K562 (cell line): ENCODE data around the gene NIM1K. TPM values are rescaled to one million over a fixed set of nuclear protein-coding genes. Genes with fewer than 3 reads are reported as not detected.

Experiments used
- ATAC-seq: fragments of 200-7000 bp; cut with Tn5 transposase; 3 replicates; pipeline ENCODE4 v1.9.1; 2020; ENCODE audit warnings: moderate library complexity
- BruUV-seq: library from RNA; stranded (reverse); fragments of 400-500 nt; replicated peaks from 2 replicates; lab custom pipeline; 2021; lab: Mats Ljungman, UMichigan
- CTCF ChIA-PET: fragments of 300-600 bp; formaldehyde crosslinking; extraction: SDS; loops from one replicate; lab custom pipeline; 2021; ENCODE audit warnings: low intra/inter-chr PET ratio; lab: Yijun Ruan, JAX
- POLR2A ChIA-PET: fragments of 300-600, 350-650 bp; sonication (Branson Sonifier 250); formaldehyde crosslinking; extraction: SDS; loops from one replicate; lab custom pipeline; 2021; ENCODE audit warnings: antibody characterized with exemption, inconsistent platforms; lab: Yijun Ruan, JAX
- DNase-seq, 4 experiments: peaks; one replicate each; pipeline versions ENCODE4 v3.0.0 to v3.0.0-alpha.2; 2011 to 2018; ENCODE audit warnings: low spot score in 3 of 4, mixed read lengths in 3 of 4; ENCODE audit errors: extremely low read depth in 1 of 4
- FAIRE-seq: peaks from 2 replicates; lab custom pipeline; 2011; peaks lifted over from hg19 to GRCh38; lab: Jason Lieb, UNC
- H2AFZ ChIP-seq: 2 replicates; pipeline ENCODE4 v1.6.0; 2011; ENCODE audit warnings: low read depth, low read length, control low read depth, inconsistent platforms
- H3K27ac ChIP-seq: fragments of 200-600 bp; 3 replicates; pipeline ENCODE4 v1.8.0; 2011; ENCODE audit warnings: low read depth, mild to moderate bottlenecking, control low read depth, inconsistent platforms, low read length, moderate library complexity, mixed read lengths; ENCODE audit errors: extremely low read depth
- H3K27me3 ChIP-seq, 2 experiments: fragments of 300-600 bp in 1 of 2; 2 replicates in 1 of 2; 3 replicates in 1 of 2; pipeline versions ENCODE4 v1.6.0 to v1.8.0; 2011; ENCODE audit warnings: inconsistent platforms in 2 of 2, low read length in 2 of 2, mild to moderate bottlenecking in 1 of 2, mixed read lengths in 1 of 2, moderate library complexity in 1 of 2; ENCODE audit not compliant: control insufficient read depth in 2 of 2, insufficient read depth in 2 of 2
- H3K36me3 ChIP-seq: fragments of 300-600 bp; 3 replicates; pipeline ENCODE4 v1.8.0; 2011; ENCODE audit warnings: mild to moderate bottlenecking, low read length, inconsistent platforms; ENCODE audit not compliant: control insufficient read depth, insufficient read depth
- H3K4me1 ChIP-seq, 2 experiments: fragments of 200-600 bp in 1 of 2; replicated peaks in 1 of 2; 2 replicates in 1 of 2; 3 replicates in 1 of 2; pipeline versions ENCODE4 v1.5.1 to v1.8.0; 2011; ENCODE audit warnings: inconsistent platforms in 2 of 2, low read length in 2 of 2, mild to moderate bottlenecking in 1 of 2, mixed read lengths in 1 of 2, moderate library complexity in 1 of 2; ENCODE audit not compliant: control insufficient read depth in 2 of 2, insufficient read depth in 2 of 2
- H3K4me2 ChIP-seq: 2 replicates; pipeline ENCODE4 v1.6.1; 2011; ENCODE audit warnings: low read length, control low read depth, inconsistent platforms, mixed read lengths; ENCODE audit not compliant: insufficient read depth
- H3K4me3 ChIP-seq: fragments of 200-600 bp; sonication (generic), shearing (Covaris generic); 2 replicates; pipeline ENCODE4 v1.5.1; 2016; ENCODE audit warnings: control low read depth, inconsistent platforms
- H3K79me2 ChIP-seq: fragments of 200-600 bp; 3 replicates; pipeline ENCODE4 v1.8.0; 2011; ENCODE audit warnings: low read length, inconsistent platforms; ENCODE audit not compliant: control insufficient read depth, insufficient read depth
- H3K9ac ChIP-seq, 2 experiments: 2 replicates each; pipeline versions ENCODE4 v1.6.0 to v1.6.1; 2011; ENCODE audit warnings: low read depth in 2 of 2, low read length in 2 of 2, control low read depth in 1 of 2, inconsistent platforms in 1 of 2, mild to moderate bottlenecking in 1 of 2, mixed read lengths in 1 of 2; ENCODE audit not compliant: insufficient read depth in 1 of 2
- H3K9me1 ChIP-seq: one replicate; pipeline ENCODE4 v1.6.0; 2011; ENCODE audit warnings: inconsistent platforms, mild to moderate bottlenecking, low read length, moderate library complexity; ENCODE audit not compliant: control insufficient read depth, insufficient read depth
- H3K9me3 ChIP-seq: replicated peaks from 2 replicates; pipeline ENCODE4 v1.5.1; 2011; ENCODE audit warnings: low read depth, low read length, inconsistent platforms; ENCODE audit not compliant: control insufficient read depth, insufficient read depth
- H4K20me1 ChIP-seq: replicated peaks from 2 replicates; pipeline ENCODE4 v1.6.1; 2011; ENCODE audit warnings: low read length, inconsistent platforms, mixed read lengths; ENCODE audit not compliant: control insufficient read depth, insufficient read depth
- ESRRB ChIP-seq: fragments of 250-450 bp; sonication (Bioruptor Pico); IDR thresholded peaks from 2 replicates; pipeline ENCODE4 v1.5.0; 2020; ENCODE audit warnings: mild to moderate bottlenecking, moderate library complexity, borderline replicate concordance
- HNRNPK ChIP-seq: fragments of 200-400 bp; formaldehyde crosslinking; IDR thresholded peaks from one replicate; pipeline ENCODE4 v1.6.1; 2018; ENCODE audit warnings: mild to moderate bottlenecking, low read depth, low read length; ENCODE audit not compliant: poor library complexity, severe bottlenecking
- L3MBTL2 ChIP-seq: fragments of 450-650 bp; IDR thresholded peaks from 2 replicates; pipeline ENCODE4 v1.6.1; 2016; ENCODE audit warnings: mild to moderate bottlenecking, moderate library complexity
- NR4A1 ChIP-seq, 2 experiments: fragments of 250-450 bp in 1 of 2; fragments of 450-650 bp in 1 of 2; sonication (Bioruptor Pico) in 1 of 2; IDR thresholded peaks; 2 replicates each; pipeline versions ENCODE4 v1.4.0 to v1.6.1; 2016 to 2020; ENCODE audit warnings: mild to moderate bottlenecking in 2 of 2, missing compliant biosample characterization in 1 of 2, missing genetic modification characterization in 1 of 2, moderate library complexity in 1 of 2
- PRMT5 ChIP-seq: sonication (generic); formaldehyde crosslinking; IDR thresholded peaks from 2 replicates; pipeline ENCODE4 v1.5.0; 2020; ENCODE audit warnings: missing genetic modification reagents
- SAFB ChIP-seq: fragments of 200-400 bp; formaldehyde crosslinking; IDR thresholded peaks from 2 replicates; pipeline ENCODE4 v1.6.1; 2017; ENCODE audit warnings: low read depth, low read length, borderline replicate concordance
- SMARCE1 ChIP-seq: fragments of 450-650 bp; IDR thresholded peaks from 2 replicates; pipeline ENCODE4 v1.7.1; 2016; ENCODE audit warnings: mild to moderate bottlenecking
- TAF1 ChIP-seq: IDR thresholded peaks from 2 replicates; pipeline ENCODE4 v1.6.1; 2011; ENCODE audit warnings: mild to moderate bottlenecking, low read length, moderate library complexity; ENCODE audit not compliant: insufficient read depth, control insufficient read depth, severe bottlenecking; ENCODE audit errors: extremely low read depth
- ZC3H4 ChIP-seq: sonication (generic); formaldehyde crosslinking; IDR thresholded peaks from 2 replicates; pipeline ENCODE4 v1.9.0; 2021; ENCODE audit warnings: missing genetic modification reagents, borderline replicate concordance
- ZNF24 ChIP-seq: fragments of 450-650 bp; IDR thresholded peaks from 2 replicates; pipeline ENCODE4 v1.6.1; 2016
- WGBS: fragments of 100-300 bp; shearing (Covaris generic); methylation state at CpG from one replicate; pipeline ENCODE4 v1.1.6; 2016; ENCODE audit warnings: low coverage, mixed read lengths; ENCODE audit not compliant: insufficient coverage; ENCODE audit errors: missing lambda C conversion rate; 5-methylcytosine and 5-hydroxymethylcytosine counted together
- in situ Hi-C: fragments of 300-500 bp; cut with MboI; formaldehyde crosslinking; loops from 4 replicates; pipeline ENCODE4 v1.15.0; 2018; ENCODE audit warnings: inconsistent platforms, mixed read lengths
- intact Hi-C: fragments of 100-400 bp; cut with micrococcal nuclease; formaldehyde crosslinking; loops from 2 replicates; pipeline ENCODE4 v1.14.2; 2022
- polyA plus RNA-seq, 8 experiments: library from polyadenylated mRNA; depleted of rRNA in 4 of 8; stranded (reverse) in 5 of 8; unstranded in 3 of 8; fragments of >200 nt; fragmentation: Nextera tagmentation in 2 of 8; fragmentation: Illumina TruSeq in 1 of 8; extraction: Ambion mirVana in 2 of 8; extraction: Trizol in 1 of 8; gene quantifications; 2 replicates each; pipeline versions ENCODE4 v1.2.1 to v1.2.3, GENCODE V29; 2011 to 2014; ENCODE audit warnings: inconsistent platforms in 1 of 8, missing spikeins in 1 of 8
- total RNA-seq, 7 experiments: library from RNA; depleted of rRNA in 6 of 7; stranded (reverse); fragments of >200 nt in 6 of 7; fragmentation: Illumina TruSeq in 2 of 7; extraction: Trizol in 2 of 7; gene quantifications; 2 replicates each; pipeline versions ENCODE4 v1.2.1 to v1.2.3, GENCODE V29; 2011 to 2021; ENCODE audit warnings: low replicate concordance in 1 of 7
- TF ChIP-seq, protein P1 (sequence below), 2 experiments: fragments of 250-450 bp in 1 of 2; fragments of 450-650 bp in 1 of 2; sonication (Bioruptor Pico) in 1 of 2; IDR thresholded peaks; 2 replicates each; pipeline versions ENCODE4 v1.6.1 to v1.8.0; 2016 to 2021; ENCODE audit warnings: mild to moderate bottlenecking in 2 of 2, moderate library complexity in 2 of 2, missing compliant biosample characterization in 1 of 2, missing genetic modification characterization in 1 of 2
- TF ChIP-seq, protein P2 (sequence below): sonication (generic); formaldehyde crosslinking; IDR thresholded peaks from 2 replicates; pipeline ENCODE4 v1.8.0; 2022; ENCODE audit warnings: mild to moderate bottlenecking, missing genetic modification reagents
- TF ChIP-seq, protein P3 (sequence below), 2 experiments: IDR thresholded peaks in 1 of 2; conservative IDR thresholded peaks in 1 of 2; 2 replicates each; pipeline ENCODE4 v1.6.1; 2016; ENCODE audit warnings: low read depth in 2 of 2, mild to moderate bottlenecking in 1 of 2, missing compliant biosample characterization in 1 of 2, missing genetic modification characterization in 1 of 2, moderate library complexity in 1 of 2
- TF ChIP-seq, protein P4 (sequence below): sonication (generic); formaldehyde crosslinking; IDR thresholded peaks from 2 replicates; pipeline ENCODE4 v1.8.1; 2023; ENCODE audit warnings: mild to moderate bottlenecking, missing genetic modification reagents

Gene NIM1K
- total and polyA plus RNA-seq, 9 of the 15 experiments (the other 6 are each of a cell fraction or from before 2014, with no cell fraction given), result 0.03 to 0.34 (median 0.08) TPM; not detected in 3

DNA sequence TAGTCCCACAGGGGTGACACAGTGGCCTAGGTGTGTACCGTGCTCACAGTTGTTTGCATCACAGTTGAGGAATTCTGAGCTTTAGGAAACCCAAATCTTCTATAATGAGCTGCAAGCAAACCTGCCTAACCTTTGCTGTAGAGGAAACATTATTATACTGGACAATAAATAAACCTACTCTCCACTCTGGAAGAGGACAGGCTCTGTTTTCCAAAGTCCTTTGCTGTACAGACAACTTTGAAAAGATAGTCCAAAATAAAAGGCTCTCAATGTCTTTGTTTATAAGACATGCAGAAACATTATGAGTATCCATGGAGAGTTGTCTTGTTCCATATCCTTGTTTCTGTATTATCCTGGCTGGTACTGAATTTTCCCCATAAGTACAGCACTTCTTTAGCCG is 42.0 kb upstream of the NIM1K start:
- intact Hi-C loops (no loop called here), in situ Hi-C loops (no loop called here)
- ChIA-PET CTCF (no interaction called here), POLR2A (interaction anchor here (0.8 kb wide), 1 partner anchor 21 kb away, joined by 3 read pairs; no protein-coding TSS in a partner anchor)
- TSS peak; percentile 24 for BruUV-seq
- TF ChIP-seq ESRRB (no peak), NR4A1 (CRISPR knock-in tag; IDR thresholded peaks at IDR 0.05) (no peak), NR4A1 (tag; IDR thresholded peaks at IDR 0.05) (no peak), TAF1 (no peak), SAFB (no peak), HNRNPK (no peak), ZNF24 (no peak), PRMT5 (CRISPR knock-in tag) (no peak), SMARCE1 (no peak), L3MBTL2 (no peak), ZC3H4 (no peak)
- TF ChIP-seq, protein P1, sequence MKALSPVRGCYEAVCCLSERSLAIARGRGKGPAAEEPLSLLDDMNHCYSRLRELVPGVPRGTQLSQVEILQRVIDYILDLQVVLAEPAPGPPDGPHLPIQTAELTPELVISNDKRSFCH (CRISPR knock-in tag; IDR thresholded peaks at IDR 0.05), result no peak
- TF ChIP-seq, protein P1 (tag; IDR thresholded peaks at IDR 0.05), result no peak
- TF ChIP-seq, protein P2, sequence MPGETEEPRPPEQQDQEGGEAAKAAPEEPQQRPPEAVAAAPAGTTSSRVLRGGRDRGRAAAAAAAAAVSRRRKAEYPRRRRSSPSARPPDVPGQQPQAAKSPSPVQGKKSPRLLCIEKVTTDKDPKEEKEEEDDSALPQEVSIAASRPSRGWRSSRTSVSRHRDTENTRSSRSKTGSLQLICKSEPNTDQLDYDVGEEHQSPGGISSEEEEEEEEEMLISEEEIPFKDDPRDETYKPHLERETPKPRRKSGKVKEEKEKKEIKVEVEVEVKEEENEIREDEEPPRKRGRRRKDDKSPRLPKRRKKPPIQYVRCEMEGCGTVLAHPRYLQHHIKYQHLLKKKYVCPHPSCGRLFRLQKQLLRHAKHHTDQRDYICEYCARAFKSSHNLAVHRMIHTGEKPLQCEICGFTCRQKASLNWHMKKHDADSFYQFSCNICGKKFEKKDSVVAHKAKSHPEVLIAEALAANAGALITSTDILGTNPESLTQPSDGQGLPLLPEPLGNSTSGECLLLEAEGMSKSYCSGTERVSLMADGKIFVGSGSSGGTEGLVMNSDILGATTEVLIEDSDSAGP (CRISPR knock-in tag), result no peak
- TF ChIP-seq, protein P3, sequence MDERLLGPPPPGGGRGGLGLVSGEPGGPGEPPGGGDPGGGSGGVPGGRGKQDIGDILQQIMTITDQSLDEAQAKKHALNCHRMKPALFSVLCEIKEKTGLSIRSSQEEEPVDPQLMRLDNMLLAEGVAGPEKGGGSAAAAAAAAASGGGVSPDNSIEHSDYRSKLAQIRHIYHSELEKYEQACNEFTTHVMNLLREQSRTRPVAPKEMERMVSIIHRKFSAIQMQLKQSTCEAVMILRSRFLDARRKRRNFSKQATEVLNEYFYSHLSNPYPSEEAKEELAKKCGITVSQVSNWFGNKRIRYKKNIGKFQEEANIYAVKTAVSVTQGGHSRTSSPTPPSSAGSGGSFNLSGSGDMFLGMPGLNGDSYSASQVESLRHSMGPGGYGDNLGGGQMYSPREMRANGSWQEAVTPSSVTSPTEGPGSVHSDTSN (CRISPR knock-in tag; IDR thresholded peaks at IDR 0.05; ENCODE audit: low read depth), result no peak
- TF ChIP-seq, protein P3 (tag; conservative IDR thresholded peaks at IDR 0.05; ENCODE audit: low read depth), result no peak
- TF ChIP-seq, protein P4, sequence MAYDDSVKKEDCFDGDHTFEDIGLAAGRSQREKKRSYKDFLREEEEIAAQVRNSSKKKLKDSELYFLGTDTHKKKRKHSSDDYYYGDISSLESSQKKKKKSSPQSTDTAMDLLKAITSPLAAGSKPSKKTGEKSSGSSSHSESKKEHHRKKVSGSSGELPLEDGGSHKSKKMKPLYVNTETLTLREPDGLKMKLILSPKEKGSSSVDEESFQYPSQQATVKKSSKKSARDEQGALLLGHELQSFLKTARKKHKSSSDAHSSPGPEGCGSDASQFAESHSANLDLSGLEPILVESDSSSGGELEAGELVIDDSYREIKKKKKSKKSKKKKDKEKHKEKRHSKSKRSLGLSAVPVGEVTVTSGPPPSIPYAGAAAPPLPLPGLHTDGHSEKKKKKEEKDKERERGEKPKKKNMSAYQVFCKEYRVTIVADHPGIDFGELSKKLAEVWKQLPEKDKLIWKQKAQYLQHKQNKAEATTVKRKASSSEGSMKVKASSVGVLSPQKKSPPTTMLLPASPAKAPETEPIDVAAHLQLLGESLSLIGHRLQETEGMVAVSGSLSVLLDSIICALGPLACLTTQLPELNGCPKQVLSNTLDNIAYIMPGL, result no peak
- no peak for FAIRE-seq
- no peak for DNase-seq
- H3K27ac ChIP-seq, result no peak overlapping the region
- no peaks in the 10 kb centered on the region for H3K27me3 ChIP-seq
- H2AFZ ChIP-seq, result no peak overlapping the region
- ATAC-seq, result no peak
- H3K79me2 ChIP-seq, result peaks cover 42% of the 10 kb centered on the region
- H3K9ac ChIP-seq, result no peak overlapping the region
- no peaks in the 10 kb centered on the region for H3K9me1 ChIP-seq
- no peaks in the 10 kb centered on the region for H4K20me1 ChIP-seq
- H3K9me3 ChIP-seq, result no peaks in the 10 kb centered on the region
- H3K4me1 ChIP-seq, result peaks cover 0 to 8% of the 10 kb centered on the region in 2 experiments; a peak in 2 of 5 replicates
- H3K4me2 ChIP-seq, result no peak overlapping the region
- 93% methylated on average over 2 of the region's 2 CpGs for WGBS
- H3K4me3 ChIP-seq, result no peak overlapping the region
- peaks cover 81% of the 10 kb centered on the region for H3K36me3 ChIP-seq
